ENCODE measurements around the gene FAM184B. TPM values are rescaled to one million over a fixed set of nuclear protein-coding genes. Genes with fewer than 3 reads are reported as not detected.

Gene FAM184B
- under 1 TPM; 0.19 to 0.94 TPM for total RNA-seq

GRCh38 chr4:17781300-17782287, at the start of gene FAM184B:
FAM184B (minus strand) TSS chr4:17781621; CDS start chr4:17781299, 322 bp downstream.
- Histone ChIP-seq H3K9ac (ENCODE audit: low read depth in 2 of 2, low read length in 2 of 2) (peak within 1 kb of the TSS in 1 of 2 donors; percentile 48), H3K9me3 (no peaks in the 10 kb centered on the region), H3K4me1 (peaks cover 7% of the 10 kb centered on the region), H3K36me3 (no peaks in the 10 kb centered on the region), H3K4me3 (peak within 1 kb of the TSS; percentile 22), H3K27ac (no peak within 1 kb of the TSS), H3K27me3 (peaks cover 24% of the 10 kb centered on the region)
- intact Hi-C loops (cut with DNase I): no loop called here
- no peak for TF ChIP-seq CTCF (IDR thresholded peaks at IDR 0.05)
- DNase-seq: no peak

DNA sequence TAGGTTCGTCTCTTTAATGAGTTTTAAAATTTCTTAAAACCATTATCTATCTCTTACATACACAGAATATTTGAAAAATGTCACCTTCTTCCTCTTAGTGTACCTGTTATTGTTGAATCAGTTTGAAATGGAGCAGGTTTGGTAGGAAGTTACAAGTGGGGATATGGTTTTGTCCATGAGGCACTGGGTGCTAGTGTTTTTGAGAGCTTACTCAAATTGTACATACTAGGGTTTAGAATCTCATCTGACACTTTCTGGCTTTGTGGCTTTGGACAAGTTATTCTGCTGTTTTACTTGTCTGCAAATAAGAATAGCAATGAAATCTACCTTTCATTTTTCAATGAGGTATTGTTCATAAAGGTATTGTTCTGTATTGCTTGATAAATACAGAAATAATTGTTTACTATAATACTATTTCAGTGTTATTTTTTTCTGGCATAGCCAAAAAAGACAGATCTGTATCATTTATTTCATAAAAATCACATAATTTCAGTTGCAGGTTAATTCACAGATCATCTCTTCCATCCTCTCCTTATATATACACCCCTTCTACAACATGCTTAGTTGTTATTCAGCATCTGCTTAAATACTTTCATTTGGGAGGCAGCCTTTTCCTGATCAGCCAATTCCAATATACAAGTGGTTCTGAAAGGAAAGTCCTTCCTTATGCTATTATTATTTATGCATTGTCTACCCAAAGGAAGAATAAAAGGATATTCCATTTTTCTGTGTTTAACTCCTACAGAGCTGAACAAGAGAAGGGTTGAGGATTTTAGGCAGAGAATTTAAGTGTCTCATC, 42.6 kb upstream of the FAM184B start:
- no peaks in the 10 kb centered on the region for H3K27me3 ChIP-seq
- TF ChIP-seq CTCF (IDR thresholded peaks at IDR 0.05): no peak
- H3K36me3 ChIP-seq: no peaks in the 10 kb centered on the region
- intact Hi-C loops (cut with DNase I): no loop called here
- H3K4me3 ChIP-seq: no peak overlapping the region
- no peak for DNase-seq
- H3K27ac ChIP-seq: no peak overlapping the region
- no peak overlapping the region for H3K9ac ChIP-seq (ENCODE audit: low read depth in 2 of 2, low read length in 2 of 2)
- H3K9me3 ChIP-seq: no peaks in the 10 kb centered on the region
- H3K4me1 ChIP-seq: no peaks in the 10 kb centered on the region

DNA sequence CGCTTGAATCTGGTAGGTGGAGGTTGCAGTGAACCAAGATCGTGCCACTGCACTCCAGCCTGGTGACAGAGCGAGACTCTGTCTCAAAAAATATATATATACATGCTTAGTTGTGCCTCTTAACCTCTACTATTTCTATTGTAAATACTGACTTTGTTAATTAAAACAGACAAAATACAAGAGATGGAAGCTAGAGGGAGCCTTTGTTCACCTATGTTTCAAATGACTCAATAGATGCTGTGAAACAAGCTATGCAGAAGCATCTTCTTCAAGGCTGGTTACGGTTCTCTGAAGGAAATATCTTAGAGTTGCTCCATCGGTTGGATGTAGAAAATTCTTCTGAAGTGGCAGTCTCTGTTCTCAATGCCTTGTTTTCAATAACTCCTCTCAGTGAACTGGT, 35.6 kb upstream of the FAM184B start:
- intact Hi-C loops (cut with DNase I): loop anchor here (5.0 to 10.0 kb wide), 2 partner anchors 558 to 775 kb away; no protein-coding TSS in a partner anchor
- no peaks in the 10 kb centered on the region for H3K27me3 ChIP-seq
- no peak overlapping the region for H3K4me3 ChIP-seq
- peaks cover 5% of the 10 kb centered on the region for H3K4me1 ChIP-seq
- TF ChIP-seq CTCF (IDR thresholded peaks at IDR 0.05): peak; percentile 26
- no peaks in the 10 kb centered on the region for H3K36me3 ChIP-seq
- no peak for DNase-seq
- no peak overlapping the region for H3K27ac ChIP-seq
- no peaks in the 10 kb centered on the region for H3K9me3 ChIP-seq
- H3K9ac ChIP-seq (ENCODE audit: low read depth in 2 of 2, low read length in 2 of 2): no peak overlapping the region

DNA sequence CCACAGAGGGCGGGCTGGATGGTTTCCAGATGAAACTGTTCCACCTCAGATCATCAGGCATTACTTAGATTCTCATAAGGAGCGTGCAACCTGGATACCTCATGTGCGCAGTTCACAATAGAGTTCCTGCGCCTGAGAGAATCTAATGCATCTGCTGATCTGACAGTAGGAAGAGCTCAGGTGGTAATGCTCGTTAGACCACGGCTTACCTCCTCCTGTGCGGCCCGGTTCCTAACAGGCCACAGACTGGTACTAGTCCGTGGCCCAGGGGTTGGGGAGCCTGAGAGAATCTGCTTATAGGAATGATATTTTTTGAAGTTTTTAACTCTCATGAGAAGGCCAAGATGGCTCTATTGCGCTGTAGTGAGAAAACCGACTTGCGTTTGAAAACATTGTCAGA, 34.7 kb upstream of the FAM184B start:
- Histone ChIP-seq H3K9me3 (no peaks in the 10 kb centered on the region), H3K36me3 (no peaks in the 10 kb centered on the region), H3K9ac (ENCODE audit: low read depth in 2 of 2, low read length in 2 of 2) (no peak overlapping the region), H3K4me3 (no peak overlapping the region), H3K27ac (no peak overlapping the region), H3K27me3 (no peaks in the 10 kb centered on the region), H3K4me1 (peaks cover 5% of the 10 kb centered on the region)
- TF ChIP-seq CTCF (IDR thresholded peaks at IDR 0.05): no peak
- DNase-seq: no peak
- intact Hi-C loops (cut with DNase I): loop anchor here (5.0 to 10.0 kb wide), 2 partner anchors 559 to 776 kb away; no protein-coding TSS in a partner anchor

DNA sequence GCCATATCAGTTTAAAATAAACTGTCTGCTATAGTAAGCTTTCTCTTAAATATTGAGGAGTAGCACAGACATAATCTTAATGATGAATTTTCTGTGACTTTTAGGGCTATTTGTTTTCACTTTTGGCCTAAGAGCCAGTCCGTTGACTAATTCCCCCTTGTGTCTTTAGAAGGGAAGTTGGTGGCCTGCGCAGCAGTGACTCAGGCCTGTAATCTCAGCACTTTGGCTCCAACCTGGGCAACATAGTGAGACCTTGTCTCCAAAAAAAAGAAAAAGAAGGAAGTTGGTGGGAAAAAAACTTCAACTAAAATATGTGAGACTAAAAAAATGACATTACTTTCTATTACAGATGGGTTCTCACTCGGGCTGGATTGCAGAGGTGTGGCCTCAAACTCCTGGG, 32.7 kb upstream of the FAM184B start:
- no peaks in the 10 kb centered on the region for H3K9me3 ChIP-seq
- TF ChIP-seq CTCF (IDR thresholded peaks at IDR 0.05): no peak
- no peak overlapping the region for H3K4me3 ChIP-seq
- intact Hi-C loops (cut with DNase I): loop anchor here (5.0 to 10.0 kb wide), 2 partner anchors 208 to 561 kb away; partner anchors contain the start of gene LCORL
- no peaks in the 10 kb centered on the region for H3K36me3 ChIP-seq
- H3K4me1 ChIP-seq: peaks cover 8% of the 10 kb centered on the region
- H3K27ac ChIP-seq: no peak overlapping the region
- DNase-seq: no peak
- no peak overlapping the region for H3K9ac ChIP-seq (ENCODE audit: low read depth in 2 of 2, low read length in 2 of 2)
- no peaks in the 10 kb centered on the region for H3K27me3 ChIP-seq
